Thymus (tissue), 11 donors: ENCODE data around the gene TTC24. TPM values are rescaled to one million over a fixed set of nuclear protein-coding genes. Genes with fewer than 3 reads are reported as not detected.
A peak's percentile ranks its signal among the peaks of the same experiment; 100 is the strongest.

Experiments used
- DNase-seq, 9 donors: peaks; one replicate each; pipeline ENCODE4 v3.0.0-alpha.2; 2013; ENCODE audit warnings: low spot score in 9 of 9, low read depth in 6 of 9, missing footprints in 1 of 9
- H3K27ac ChIP-seq, 2 donors: one replicate each; pipeline ENCODE4 v1.5.1; 2013; ENCODE audit warnings: control low read depth in 1 of 2, low read depth in 1 of 2, low read length in 1 of 2, mild to moderate bottlenecking in 1 of 2, moderate library complexity in 1 of 2
- H3K27me3 ChIP-seq, 2 donors: one replicate each; pipeline ENCODE4 v1.5.1; 2013; ENCODE audit warnings: low read length in 1 of 2; ENCODE audit not compliant: control insufficient read depth in 2 of 2, insufficient read depth in 1 of 2
- H3K36me3 ChIP-seq, 2 donors: one replicate each; pipeline ENCODE4 v1.5.1; 2013; ENCODE audit warnings: low read length in 1 of 2, mild to moderate bottlenecking in 1 of 2, moderate library complexity in 1 of 2; ENCODE audit not compliant: control insufficient read depth in 2 of 2, insufficient read depth in 2 of 2
- H3K4me1 ChIP-seq, 2 donors: one replicate each; pipeline ENCODE4 v1.5.1; 2013; ENCODE audit warnings: low read length in 2 of 2; ENCODE audit not compliant: control insufficient read depth in 2 of 2, insufficient read depth in 2 of 2
- H3K4me3 ChIP-seq, 2 donors: one replicate each; pipeline ENCODE4 v1.5.1; 2013; ENCODE audit warnings: low read length in 2 of 2, control low read depth in 1 of 2, mild to moderate bottlenecking in 1 of 2
- H3K9me3 ChIP-seq, 2 donors: one replicate each; pipeline ENCODE4 v1.5.1; 2013; ENCODE audit warnings: low read length in 1 of 2, mild to moderate bottlenecking in 1 of 2; ENCODE audit not compliant: control insufficient read depth in 2 of 2, insufficient read depth in 1 of 2
- WGBS: extraction: QIAGEN DNeasy Blood & Tissue Kit; methylation state at CpG from one replicate; pipeline ENCODE4 v1.1.7; 2013; 5-methylcytosine and 5-hydroxymethylcytosine counted together
- polyA plus RNA-seq: library from polyadenylated mRNA; stranded (reverse); fragments of 200-250 nt; gene quantifications from one replicate; pipeline ENCODE4 v1.2.3, GENCODE V29; 2013
- total RNA-seq: library from RNA; stranded (reverse); fragments of 120-200 nt; gene quantifications from one replicate; pipeline ENCODE4 v1.2.4, GENCODE V29; 2013
- donor health status: healthy.

TTC24 gene
- total and polyA plus RNA-seq, 2 donors = 12.9 to 13.4 TPM

GRCh38 chr1:156540955-156541354 is 38.6 kb upstream of the TTC24 start:
- H3K27me3 ChIP-seq = no peaks in the 10 kb centered on the region
- 100% methylated on average over 2 of the region's 2 CpGs for WGBS
- H3K9me3 ChIP-seq = no peaks in the 10 kb centered on the region
- no peak overlapping the region for H3K27ac ChIP-seq
- H3K4me1 ChIP-seq = no peaks in the 10 kb centered on the region
- no peak for DNase-seq
- H3K4me3 ChIP-seq = no peak overlapping the region
- peaks cover 17 to 19% of the 10 kb centered on the region in 2 donors for H3K36me3 ChIP-seq

GRCh38 chr1:156543066-156543465 is 36.5 kb upstream of the TTC24 start:
- no peak for DNase-seq
- Histone ChIP-seq H3K4me3 (no peak overlapping the region), H3K36me3 (peaks cover 14 to 20% of the 10 kb centered on the region in 2 donors), H3K27me3 (no peaks in the 10 kb centered on the region), H3K4me1 (no peaks in the 10 kb centered on the region), H3K27ac (no peak overlapping the region), H3K9me3 (no peaks in the 10 kb centered on the region)
- 86% methylated on average over 1 of the region's 1 CpG for WGBS

- Histone ChIP-seq H3K4me1 (no peaks in the 10 kb centered on the region), H3K9me3 (no peaks in the 10 kb centered on the region), H3K27ac (no peak overlapping the region), H3K4me3 (no peak overlapping the region), H3K36me3 (peaks cover 9 to 15% of the 10 kb centered on the region in 2 donors), H3K27me3 (no peaks in the 10 kb centered on the region)
- 99% methylated on average over 3 of the region's 3 CpGs for WGBS
- no peak for DNase-seq
These were observed 34.9 kb upstream of the TTC24 start for GRCh38 chr1:156544592-156545102.

- Histone ChIP-seq H3K27me3 (no peaks in the 10 kb centered on the region), H3K27ac (no peak overlapping the region), H3K4me1 (no peaks in the 10 kb centered on the region), H3K36me3 (peaks cover 6 to 10% of the 10 kb centered on the region in 2 donors), H3K9me3 (no peaks in the 10 kb centered on the region), H3K4me3 (no peak overlapping the region)
- WGBS = 85% methylated on average over 3 of the region's 3 CpGs
- DNase-seq = no peak
These were observed 33.3 kb upstream of the TTC24 start for GRCh38 chr1:156546267-156546666.

GRCh38 chr1:156547434-156547833 is 32.1 kb upstream of the TTC24 start:
- Histone ChIP-seq H3K27me3 (no peaks in the 10 kb centered on the region), H3K9me3 (no peaks in the 10 kb centered on the region), H3K36me3 (peaks cover 6 to 10% of the 10 kb centered on the region in 2 donors), H3K27ac (no peak overlapping the region), H3K4me3 (no peak overlapping the region), H3K4me1 (no peaks in the 10 kb centered on the region)
- WGBS = 96% methylated on average over 4 of the region's 4 CpGs
- no peak for DNase-seq

- Histone ChIP-seq H3K36me3 (peaks cover 6 to 10% of the 10 kb centered on the region in 2 donors), H3K27me3 (no peaks in the 10 kb centered on the region), H3K4me1 (no peaks in the 10 kb centered on the region), H3K9me3 (no peaks in the 10 kb centered on the region), H3K4me3 (no peak overlapping the region), H3K27ac (no peak overlapping the region)
- DNase-seq = no peak
- 98% methylated on average over 9 of the region's 9 CpGs for WGBS
These were observed 31.5 kb upstream of the TTC24 start for GRCh38 chr1:156547982-156548381.

GRCh38 chr1:156549390-156549789 is 30.1 kb upstream of the TTC24 start:
- peaks cover 6 to 10% of the 10 kb centered on the region in 2 donors for H3K36me3 ChIP-seq
- WGBS = 88% methylated on average over 2 of the region's 2 CpGs
- no peak overlapping the region for H3K27ac ChIP-seq
- H3K4me3 ChIP-seq = no peak overlapping the region
- peak in 1 of 9 donors; percentile 15 for DNase-seq
- H3K4me1 ChIP-seq = peaks cover 0 to 2% of the 10 kb centered on the region in 2 donors
- no peaks in the 10 kb centered on the region for H3K27me3 ChIP-seq
- H3K9me3 ChIP-seq = no peaks in the 10 kb centered on the region

- Histone ChIP-seq H3K4me3 (no peak overlapping the region), H3K27me3 (no peaks in the 10 kb centered on the region), H3K36me3 (peaks cover 6 to 10% of the 10 kb centered on the region in 2 donors), H3K4me1 (peaks cover 0 to 2% of the 10 kb centered on the region in 2 donors), H3K9me3 (no peaks in the 10 kb centered on the region), H3K27ac (no peak overlapping the region)
- DNase-seq = no peak
- WGBS = 96% methylated on average over 1 of the region's 1 CpG
These were observed 29.7 kb upstream of the TTC24 start for GRCh38 chr1:156549831-156550230.

GRCh38 chr1:156550346-156550745 is 29.2 kb upstream of the TTC24 start:
- no peaks in the 10 kb centered on the region for H3K9me3 ChIP-seq
- 86% methylated on average over 5 of the region's 5 CpGs for WGBS
- H3K4me1 ChIP-seq = peaks cover 0 to 2% of the 10 kb centered on the region in 2 donors
- H3K36me3 ChIP-seq = peaks cover 6 to 10% of the 10 kb centered on the region in 2 donors
- H3K27ac ChIP-seq = no peak overlapping the region
- DNase-seq = no peak
- H3K4me3 ChIP-seq = no peak overlapping the region
- H3K27me3 ChIP-seq = no peaks in the 10 kb centered on the region
